RWPE2 (cell line): Measurements from ENCODE around the gene CLK1.
A peak's percentile ranks its signal among the peaks of the same experiment; 100 is the strongest.

ENCODE experiments used
- ATAC-seq: fragments of 200-7000 bp; cut with Tn5 transposase; 3 replicates; pipeline ENCODE4 v1.9.1; 2021; ENCODE audit warnings: low read depth
- DNase-seq: peaks from one replicate; pipeline ENCODE4 v3.0.0-alpha.2; 2020; ENCODE audit warnings: low spot score
- H3K27ac ChIP-seq: fragments of 450-650 bp; 2 replicates; pipeline ENCODE4 v1.5.1; 2017; ENCODE audit warnings: mild to moderate bottlenecking; ENCODE audit not compliant: poor library complexity, severe bottlenecking
- H3K27me3 ChIP-seq: fragments of 250-450 bp; sonication (Bioruptor Pico); 2 replicates; pipeline ENCODE4 v1.5.1; 2021; ENCODE audit warnings: mild to moderate bottlenecking, moderate library complexity; ENCODE audit not compliant: insufficient read depth, poor library complexity, severe bottlenecking
- H3K36me3 ChIP-seq: fragments of 250-450 bp; sonication (Bioruptor Pico); 2 replicates; pipeline ENCODE4 v1.5.1; 2020; ENCODE audit warnings: low read depth, mild to moderate bottlenecking, moderate library complexity
- H3K4me1 ChIP-seq: fragments of 250-450 bp; sonication (Bioruptor Pico); 2 replicates; pipeline ENCODE4 v1.5.1; 2021; ENCODE audit warnings: mild to moderate bottlenecking, moderate library complexity; ENCODE audit not compliant: insufficient read depth, poor library complexity, severe bottlenecking
- H3K4me3 ChIP-seq: fragments of 250-450 bp; sonication (Bioruptor Pico); 2 replicates; pipeline ENCODE4 v1.5.1; 2021; ENCODE audit warnings: mild to moderate bottlenecking, moderate library complexity; ENCODE audit not compliant: severe bottlenecking
- H3K9me3 ChIP-seq: fragments of 250-450 bp; sonication (Bioruptor Pico); 2 replicates; pipeline ENCODE4 v1.5.1; 2021; ENCODE audit warnings: mild to moderate bottlenecking, moderate library complexity; ENCODE audit not compliant: severe bottlenecking
- TF ChIP-seq, protein P1 (sequence below): fragments of 450-650 bp; IDR thresholded peaks from one replicate; pipeline ENCODE4 v1.5.1; 2017; ENCODE audit warnings: mild to moderate bottlenecking, moderate library complexity; ENCODE audit not compliant: poor library complexity, severe bottlenecking

Gene CLK1

DNA sequence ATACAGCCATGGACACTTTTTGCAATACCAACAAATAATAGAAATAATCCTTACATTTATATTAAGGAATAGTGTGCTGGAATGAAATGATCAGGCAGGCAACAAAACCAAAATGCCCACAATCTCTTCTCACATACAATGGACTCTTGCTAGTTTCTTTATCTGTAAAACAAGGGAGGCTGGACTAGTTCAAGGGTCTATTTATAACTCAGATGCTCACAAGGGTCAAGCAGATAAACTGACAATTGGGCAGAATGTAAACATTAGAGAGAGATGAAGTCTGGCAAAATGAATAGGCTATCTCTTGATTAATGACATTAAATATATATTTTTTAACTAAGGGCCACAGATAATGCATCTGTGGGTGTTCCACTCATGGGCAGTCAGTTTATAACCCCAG, 13.0 kb upstream of the CLK1 start:
- peaks cover 79% of the 10 kb centered on the region for H3K36me3 ChIP-seq
- no peak overlapping the region for H3K4me3 ChIP-seq

DNA sequence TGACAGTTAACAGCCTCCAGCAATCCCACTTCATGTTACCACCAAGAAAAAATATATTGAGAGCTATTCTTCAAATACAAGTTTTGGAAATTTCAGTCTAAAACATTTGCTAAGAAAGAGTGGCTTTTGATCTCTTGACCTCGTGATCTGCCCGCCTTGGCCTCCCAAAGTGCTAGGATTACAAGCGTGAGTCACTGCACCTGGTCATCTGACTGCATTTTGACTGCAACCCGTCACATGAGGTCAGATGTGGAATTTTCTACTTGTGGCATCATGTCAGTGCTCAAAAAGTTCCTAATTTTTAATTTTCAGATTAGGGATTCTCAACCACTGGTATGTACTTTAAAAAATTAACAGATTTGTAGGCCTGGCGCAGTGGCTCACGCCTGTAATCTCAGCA, 9.1 kb upstream of the CLK1 start:
- Histone ChIP-seq H3K36me3 (peaks cover 59% of the 10 kb centered on the region), H3K4me3 (no peak overlapping the region), H3K27me3 (no peaks in the 10 kb centered on the region), H3K4me1 (no peaks in the 10 kb centered on the region), H3K27ac (no peak overlapping the region), H3K9me3 (no peaks in the 10 kb centered on the region)
- TF ChIP-seq, protein P1, sequence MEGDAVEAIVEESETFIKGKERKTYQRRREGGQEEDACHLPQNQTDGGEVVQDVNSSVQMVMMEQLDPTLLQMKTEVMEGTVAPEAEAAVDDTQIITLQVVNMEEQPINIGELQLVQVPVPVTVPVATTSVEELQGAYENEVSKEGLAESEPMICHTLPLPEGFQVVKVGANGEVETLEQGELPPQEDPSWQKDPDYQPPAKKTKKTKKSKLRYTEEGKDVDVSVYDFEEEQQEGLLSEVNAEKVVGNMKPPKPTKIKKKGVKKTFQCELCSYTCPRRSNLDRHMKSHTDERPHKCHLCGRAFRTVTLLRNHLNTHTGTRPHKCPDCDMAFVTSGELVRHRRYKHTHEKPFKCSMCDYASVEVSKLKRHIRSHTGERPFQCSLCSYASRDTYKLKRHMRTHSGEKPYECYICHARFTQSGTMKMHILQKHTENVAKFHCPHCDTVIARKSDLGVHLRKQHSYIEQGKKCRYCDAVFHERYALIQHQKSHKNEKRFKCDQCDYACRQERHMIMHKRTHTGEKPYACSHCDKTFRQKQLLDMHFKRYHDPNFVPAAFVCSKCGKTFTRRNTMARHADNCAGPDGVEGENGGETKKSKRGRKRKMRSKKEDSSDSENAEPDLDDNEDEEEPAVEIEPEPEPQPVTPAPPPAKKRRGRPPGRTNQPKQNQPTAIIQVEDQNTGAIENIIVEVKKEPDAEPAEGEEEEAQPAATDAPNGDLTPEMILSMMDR = no peak
- DNase-seq = no peak
- no peak for ATAC-seq

More for the DNA sequence above, 13.0 kb upstream of the CLK1 start:
- no peaks in the 10 kb centered on the region for H3K27me3 ChIP-seq
- TF ChIP-seq, protein P1 = no peak
- H3K4me1 ChIP-seq = no peaks in the 10 kb centered on the region
- ATAC-seq (no peak), DNase-seq (no peak)
- H3K9me3 ChIP-seq = no peaks in the 10 kb centered on the region
- H3K27ac ChIP-seq = no peak overlapping the region

DNA sequence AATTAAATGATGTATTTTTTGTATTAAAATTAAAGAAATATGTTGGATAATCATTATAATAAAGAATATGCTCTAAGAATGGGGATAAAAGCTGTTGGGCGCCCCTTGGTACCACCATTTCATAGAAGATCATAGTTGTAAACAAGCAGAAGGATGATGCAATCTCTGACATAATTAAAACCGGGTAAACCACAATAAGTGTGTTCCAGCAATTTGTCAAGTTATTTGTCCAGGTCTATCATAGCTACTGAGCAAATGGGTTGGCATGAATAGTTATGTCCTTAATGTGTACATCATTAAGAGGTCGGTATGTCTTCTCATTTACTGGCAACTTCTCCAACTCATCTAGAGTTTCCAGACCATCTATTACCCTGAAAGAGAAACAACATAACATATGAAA, 6.7 kb upstream of the CLK1 start:
- H3K4me1 ChIP-seq = no peaks in the 10 kb centered on the region
- ATAC-seq = no peak
- DNase-seq = no peak
- H3K9me3 ChIP-seq = no peaks in the 10 kb centered on the region
- peaks cover 41% of the 10 kb centered on the region for H3K36me3 ChIP-seq
- no peak overlapping the region for H3K4me3 ChIP-seq
- H3K27ac ChIP-seq = no peak overlapping the region
- H3K27me3 ChIP-seq = no peaks in the 10 kb centered on the region
- TF ChIP-seq, protein P1 = no peak

DNA sequence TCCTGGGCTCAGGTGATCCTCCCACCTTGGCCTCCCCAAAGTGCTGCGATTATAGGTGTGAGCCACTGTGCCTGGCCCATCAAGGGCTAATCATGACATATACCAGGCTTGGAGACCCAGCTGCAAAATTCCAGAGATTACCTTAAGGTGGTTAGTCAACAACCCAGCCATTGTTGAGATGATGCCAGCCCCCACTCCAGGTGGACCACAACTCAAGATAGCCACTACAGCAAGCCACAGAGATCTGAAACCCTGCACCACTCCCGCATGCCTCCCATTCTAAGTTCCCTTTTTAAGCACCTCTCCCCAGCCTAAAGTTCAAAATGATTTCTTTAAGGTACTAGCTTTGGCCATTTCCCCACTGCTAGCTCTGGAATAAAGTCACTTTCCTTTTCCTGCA, 4.6 kb upstream of the CLK1 start:
- H3K9me3 ChIP-seq = no peaks in the 10 kb centered on the region
- peaks cover 30% of the 10 kb centered on the region for H3K36me3 ChIP-seq
- H3K27me3 ChIP-seq = no peaks in the 10 kb centered on the region
- ATAC-seq = no peak
- no peaks in the 10 kb centered on the region for H3K4me1 ChIP-seq
- no peak for DNase-seq
- TF ChIP-seq, protein P1 = no peak
- H3K27ac ChIP-seq = no peak overlapping the region
- no peak overlapping the region for H3K4me3 ChIP-seq

DNA sequence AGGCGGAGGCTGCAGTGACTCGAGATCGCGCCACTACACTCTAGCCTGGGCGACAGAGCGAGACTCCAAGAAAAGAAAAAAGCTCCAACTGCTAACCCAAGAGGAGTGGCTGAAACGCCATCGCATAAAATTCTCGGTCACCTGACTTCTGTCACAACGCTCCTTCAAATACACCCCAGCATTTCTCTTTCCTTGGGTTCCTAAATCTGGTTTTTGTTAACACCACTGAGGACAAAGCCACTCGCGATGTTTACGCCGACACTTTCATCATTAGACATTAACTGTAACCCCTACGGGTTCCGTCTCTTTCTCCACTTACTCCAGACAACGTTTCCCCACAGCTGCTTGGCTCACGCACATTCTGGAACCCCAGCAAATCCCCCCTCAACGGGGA, 679 bp downstream of the CLK1 start:
- TF ChIP-seq, protein P1 = no peak
- Histone ChIP-seq H3K4me3 (peak overlapping the region; percentile 98), H3K27ac (peak overlapping the region; percentile 78), H3K4me1 (peaks cover 13% of the 10 kb centered on the region), H3K36me3 (peaks cover 53% of the 10 kb centered on the region), H3K27me3 (no peaks in the 10 kb centered on the region), H3K9me3 (no peaks in the 10 kb centered on the region)
- DNase-seq (no peak), ATAC-seq (no peak)
